ENCODE results near the gene CNIH2. TPM values are rescaled to one million over a fixed set of nuclear protein-coding genes. Genes with fewer than 3 reads are reported as not detected.
"Not testable (repeated sequence)": the region's sequence is repeated elsewhere in the genome, so short reads cannot be mapped to it uniquely, and the experiment has no call there.

CNIH2 gene
- total RNA-seq, 1 donor from 2014 or later: 0.04 TPM

GRCh38 chr11:66247801-66248200 is 30.2 kb upstream of the CNIH2 start:
- Histone ChIP-seq H3K36me3 (ENCODE audit: control insufficient read depth, insufficient read depth, low read length) (no peaks in the 10 kb centered on the region), H3K4me3 (ENCODE audit: low read depth, low read length) (no peak overlapping the region), H3K27me3 (ENCODE audit: control insufficient read depth, insufficient read depth, low read length) (no peaks in the 10 kb centered on the region)
- DNase-seq (ENCODE audit: low read depth): no peak
- TF ChIP-seq CTCF (IDR thresholded peaks at IDR 0.05; ENCODE audit: insufficient read depth, low read length, poor library complexity, severe bottlenecking): no peak

GRCh38 chr11:66248903-66249302 is 29.1 kb upstream of the CNIH2 start:
- DNase-seq (ENCODE audit: low read depth): no peak
- no peaks in the 10 kb centered on the region for H3K36me3 ChIP-seq (ENCODE audit: control insufficient read depth, insufficient read depth, low read length)
- H3K4me3 ChIP-seq (ENCODE audit: low read depth, low read length): no peak overlapping the region
- no peaks in the 10 kb centered on the region for H3K27me3 ChIP-seq (ENCODE audit: control insufficient read depth, insufficient read depth, low read length)
- TF ChIP-seq CTCF (IDR thresholded peaks at IDR 0.05; ENCODE audit: insufficient read depth, low read length, poor library complexity, severe bottlenecking): no peak

- Histone ChIP-seq H3K4me3 (ENCODE audit: low read depth, low read length) (no peak overlapping the region), H3K27me3 (ENCODE audit: control insufficient read depth, insufficient read depth, low read length) (no peaks in the 10 kb centered on the region), H3K36me3 (ENCODE audit: control insufficient read depth, insufficient read depth, low read length) (no peaks in the 10 kb centered on the region)
- DNase-seq (ENCODE audit: low read depth): no peak
- no peak for TF ChIP-seq CTCF (IDR thresholded peaks at IDR 0.05; ENCODE audit: insufficient read depth, low read length, poor library complexity, severe bottlenecking)
Measured at GRCh38 chr11:66251809-66252208, 26.2 kb upstream of the CNIH2 start.

- not testable (repeated sequence) for H3K4me3 ChIP-seq (ENCODE audit: low read depth, low read length); H3K27me3 ChIP-seq (ENCODE audit: control insufficient read depth, insufficient read depth, low read length); DNase-seq (ENCODE audit: low read depth); H3K36me3 ChIP-seq (ENCODE audit: control insufficient read depth, insufficient read depth, low read length)
Measured at GRCh38 chr11:66253081-66253480, 24.9 kb upstream of the CNIH2 start.

GRCh38 chr11:66258473-66258893 is 19.5 kb upstream of the CNIH2 start:
- no peaks in the 10 kb centered on the region for H3K36me3 ChIP-seq (ENCODE audit: control insufficient read depth, insufficient read depth, low read length)
- DNase-seq (ENCODE audit: low read depth): no peak
- H3K4me3 ChIP-seq (ENCODE audit: low read depth, low read length): peak overlapping the region; percentile 85
- no peaks in the 10 kb centered on the region for H3K27me3 ChIP-seq (ENCODE audit: control insufficient read depth, insufficient read depth, low read length)
- TF ChIP-seq CTCF (IDR thresholded peaks at IDR 0.05; ENCODE audit: insufficient read depth, low read length, poor library complexity, severe bottlenecking): no peak

- DNase-seq (ENCODE audit: low read depth): no peak
- no peak for TF ChIP-seq CTCF (IDR thresholded peaks at IDR 0.05; ENCODE audit: insufficient read depth, low read length, poor library complexity, severe bottlenecking)
- H3K27me3 ChIP-seq (ENCODE audit: control insufficient read depth, insufficient read depth, low read length): no peaks in the 10 kb centered on the region
- H3K4me3 ChIP-seq (ENCODE audit: low read depth, low read length): no peak overlapping the region
- H3K36me3 ChIP-seq (ENCODE audit: control insufficient read depth, insufficient read depth, low read length): peaks cover 1% of the 10 kb centered on the region
Measured at GRCh38 chr11:66259225-66259624, 18.8 kb upstream of the CNIH2 start.

Data from kidney epithelial cell (primary cell).